A549 (cell line): Measurements from ENCODE around the gene TEX44.

Source experiments
- CHD2 ChIP-seq: fragments of 150-350 bp; IDR thresholded peaks from 2 replicates; pipeline ENCODE4 v1.6.1; 2014; ENCODE audit warnings: low read length; ENCODE audit not compliant: partially characterized antibody
- POLR2A ChIP-seq: IDR thresholded peaks from 2 replicates; pipeline ENCODE4 v1.6.1; 2012; ENCODE audit warnings: mild to moderate bottlenecking, low read length
- SMC3 ChIP-seq: fragments of >200 bp; sonication (Bioruptor Twin); formaldehyde crosslinking; IDR thresholded peaks from 3 replicates; pipeline ENCODE4 v1.6.1; 2018; ENCODE audit warnings: inconsistent platforms
- TF ChIP-seq, protein P1 (sequence below): fragments of >200 bp; sonication (Bioruptor Twin); formaldehyde crosslinking; IDR thresholded peaks from 3 replicates; pipeline ENCODE4 v1.5.1; 2016

- TF ChIP-seq, protein P1, sequence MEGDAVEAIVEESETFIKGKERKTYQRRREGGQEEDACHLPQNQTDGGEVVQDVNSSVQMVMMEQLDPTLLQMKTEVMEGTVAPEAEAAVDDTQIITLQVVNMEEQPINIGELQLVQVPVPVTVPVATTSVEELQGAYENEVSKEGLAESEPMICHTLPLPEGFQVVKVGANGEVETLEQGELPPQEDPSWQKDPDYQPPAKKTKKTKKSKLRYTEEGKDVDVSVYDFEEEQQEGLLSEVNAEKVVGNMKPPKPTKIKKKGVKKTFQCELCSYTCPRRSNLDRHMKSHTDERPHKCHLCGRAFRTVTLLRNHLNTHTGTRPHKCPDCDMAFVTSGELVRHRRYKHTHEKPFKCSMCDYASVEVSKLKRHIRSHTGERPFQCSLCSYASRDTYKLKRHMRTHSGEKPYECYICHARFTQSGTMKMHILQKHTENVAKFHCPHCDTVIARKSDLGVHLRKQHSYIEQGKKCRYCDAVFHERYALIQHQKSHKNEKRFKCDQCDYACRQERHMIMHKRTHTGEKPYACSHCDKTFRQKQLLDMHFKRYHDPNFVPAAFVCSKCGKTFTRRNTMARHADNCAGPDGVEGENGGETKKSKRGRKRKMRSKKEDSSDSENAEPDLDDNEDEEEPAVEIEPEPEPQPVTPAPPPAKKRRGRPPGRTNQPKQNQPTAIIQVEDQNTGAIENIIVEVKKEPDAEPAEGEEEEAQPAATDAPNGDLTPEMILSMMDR = no peak
- TF ChIP-seq POLR2A = no peak
- TF ChIP-seq CHD2 = no peak
- no peak for TF ChIP-seq SMC3
Observed at GRCh38 chr2:231546014-231546715, 46.5 kb upstream of the TEX44 start.
